GM12874 (cell line): ENCODE data around the gene C1QL1.

Source experiments
- TF ChIP-seq, protein P1 (sequence below): IDR thresholded peaks from 2 replicates; pipeline ENCODE4 v1.5.1; 2011; ENCODE audit warnings: low read depth, mild to moderate bottlenecking, control low read depth, low read length, moderate library complexity; ENCODE audit not compliant: insufficient read depth

The C1QL1 gene

DNA sequence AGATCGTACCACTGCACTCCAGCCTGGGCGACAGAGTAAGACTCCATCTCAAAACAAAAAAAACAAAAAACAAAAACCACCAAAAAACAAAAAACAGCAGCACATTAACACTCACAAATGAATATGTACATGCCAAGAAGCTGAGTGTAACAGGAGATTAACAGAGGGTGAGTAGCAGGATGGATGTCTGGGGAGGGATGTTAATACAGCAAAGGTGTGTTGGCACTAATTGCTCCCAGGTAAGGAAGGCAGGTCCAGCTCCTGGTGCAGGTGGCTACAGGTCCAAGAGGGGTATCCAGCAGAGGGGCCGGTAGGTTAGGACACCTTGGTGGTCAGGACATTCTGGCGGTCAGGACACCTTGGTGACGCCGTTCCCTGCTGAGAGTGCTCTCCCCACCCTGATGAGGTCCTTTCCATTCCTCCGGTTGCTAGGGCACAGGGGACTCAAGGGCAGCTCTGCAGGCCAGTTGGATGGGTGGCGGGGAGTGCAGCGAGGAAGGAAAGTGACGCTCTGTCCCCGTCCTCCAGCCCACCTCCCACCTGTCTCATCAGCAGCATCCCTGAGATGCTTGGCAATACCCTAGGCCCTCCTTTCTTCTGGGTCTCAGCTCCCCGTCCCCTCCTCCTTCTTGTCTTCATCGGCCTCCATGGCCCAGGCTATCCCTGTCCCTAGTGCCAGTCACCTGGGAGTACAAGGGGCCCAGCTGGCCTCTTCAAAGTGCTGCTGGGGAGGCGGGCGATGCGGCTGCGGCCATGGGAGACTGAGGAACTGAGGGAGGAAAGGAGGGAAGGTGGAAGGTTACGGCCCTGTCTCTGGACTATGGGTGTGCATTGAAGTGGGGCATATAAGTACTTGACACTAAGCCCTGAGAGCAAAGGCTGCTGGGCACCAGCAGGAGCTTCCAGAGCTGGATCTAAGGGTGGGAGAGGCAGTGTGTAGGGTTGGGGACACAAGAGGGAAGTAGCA lies 42.1 kb downstream of the C1QL1 start:
- TF ChIP-seq, protein P1, sequence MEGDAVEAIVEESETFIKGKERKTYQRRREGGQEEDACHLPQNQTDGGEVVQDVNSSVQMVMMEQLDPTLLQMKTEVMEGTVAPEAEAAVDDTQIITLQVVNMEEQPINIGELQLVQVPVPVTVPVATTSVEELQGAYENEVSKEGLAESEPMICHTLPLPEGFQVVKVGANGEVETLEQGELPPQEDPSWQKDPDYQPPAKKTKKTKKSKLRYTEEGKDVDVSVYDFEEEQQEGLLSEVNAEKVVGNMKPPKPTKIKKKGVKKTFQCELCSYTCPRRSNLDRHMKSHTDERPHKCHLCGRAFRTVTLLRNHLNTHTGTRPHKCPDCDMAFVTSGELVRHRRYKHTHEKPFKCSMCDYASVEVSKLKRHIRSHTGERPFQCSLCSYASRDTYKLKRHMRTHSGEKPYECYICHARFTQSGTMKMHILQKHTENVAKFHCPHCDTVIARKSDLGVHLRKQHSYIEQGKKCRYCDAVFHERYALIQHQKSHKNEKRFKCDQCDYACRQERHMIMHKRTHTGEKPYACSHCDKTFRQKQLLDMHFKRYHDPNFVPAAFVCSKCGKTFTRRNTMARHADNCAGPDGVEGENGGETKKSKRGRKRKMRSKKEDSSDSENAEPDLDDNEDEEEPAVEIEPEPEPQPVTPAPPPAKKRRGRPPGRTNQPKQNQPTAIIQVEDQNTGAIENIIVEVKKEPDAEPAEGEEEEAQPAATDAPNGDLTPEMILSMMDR = no peak

DNA sequence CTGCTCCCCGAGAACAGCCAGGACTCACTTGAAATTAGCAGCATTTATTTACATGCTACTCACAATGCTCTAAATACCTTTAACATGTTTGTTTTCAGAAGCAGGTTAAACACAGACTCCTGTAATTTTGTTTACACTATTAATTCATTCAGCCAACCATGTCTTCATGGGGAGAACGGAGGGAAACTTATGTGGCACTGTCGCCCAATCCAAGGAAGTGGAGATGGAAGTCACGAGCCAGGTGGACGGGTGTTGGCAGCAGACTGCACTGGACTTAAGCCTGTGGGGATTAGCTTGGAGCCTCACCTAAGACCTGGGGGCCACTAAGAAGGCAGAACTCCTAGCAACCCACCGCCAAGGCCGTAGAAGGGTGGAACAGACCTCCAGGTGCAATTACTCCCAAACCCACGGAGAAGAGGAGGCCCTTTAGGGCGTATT lies 44.0 kb downstream of the C1QL1 start:
- TF ChIP-seq, protein P1 = no peak

DNA sequence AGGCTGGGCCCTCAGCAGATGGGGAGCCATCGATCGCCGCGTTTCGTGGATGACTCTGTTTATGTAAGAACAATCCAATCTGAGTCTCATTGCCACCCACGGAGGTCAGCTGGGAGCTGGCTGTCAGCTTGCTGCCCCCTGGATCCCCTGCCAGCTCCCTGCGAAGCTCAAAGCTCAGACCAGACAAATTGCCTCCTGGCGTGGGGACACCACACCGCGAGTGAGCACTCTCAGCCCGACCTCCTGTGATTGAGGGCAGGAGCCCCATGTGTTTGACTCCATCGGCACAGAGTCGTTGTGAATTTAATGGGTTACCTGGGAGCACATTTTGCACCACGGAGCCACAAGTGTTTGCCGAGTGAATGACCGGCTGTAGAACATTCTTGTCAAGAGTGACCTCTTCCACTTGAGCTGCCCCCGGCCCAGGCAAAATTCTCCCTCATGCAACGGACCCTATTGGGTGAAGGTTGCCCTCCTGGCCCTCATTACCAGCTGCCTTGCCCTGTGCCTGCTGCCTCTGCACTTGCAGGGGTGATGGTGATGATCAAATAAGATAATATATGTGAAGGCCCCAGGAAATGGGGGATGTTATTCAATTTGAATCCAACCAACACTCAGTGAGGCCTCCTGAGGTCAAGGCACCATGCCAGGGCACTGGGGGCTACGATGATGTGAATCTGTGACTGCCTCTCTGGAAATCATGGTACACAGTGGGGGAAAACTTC lies 45.2 kb downstream of the C1QL1 start:
- TF ChIP-seq, protein P1 = no peak

DNA sequence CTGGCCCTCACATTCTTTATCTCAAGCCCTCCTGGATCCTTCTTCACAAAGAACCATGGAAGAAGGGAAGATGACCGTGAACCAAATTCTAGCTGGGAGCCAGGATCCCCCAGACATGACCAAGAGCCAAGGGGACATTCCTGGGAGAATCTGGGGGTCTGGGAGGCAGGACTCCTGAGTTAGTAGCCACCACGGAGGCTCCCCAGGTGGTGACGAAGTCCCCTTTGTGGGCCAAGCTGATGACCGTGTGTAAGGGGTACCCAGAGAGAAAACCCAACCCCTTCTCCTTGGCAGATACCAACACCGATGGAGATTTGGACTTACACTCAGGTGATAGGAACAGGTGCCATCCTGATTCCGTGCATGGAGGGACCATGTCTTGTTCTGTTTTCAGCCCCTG lies 46.0 kb downstream of the C1QL1 start:
- TF ChIP-seq, protein P1 = no peak

DNA sequence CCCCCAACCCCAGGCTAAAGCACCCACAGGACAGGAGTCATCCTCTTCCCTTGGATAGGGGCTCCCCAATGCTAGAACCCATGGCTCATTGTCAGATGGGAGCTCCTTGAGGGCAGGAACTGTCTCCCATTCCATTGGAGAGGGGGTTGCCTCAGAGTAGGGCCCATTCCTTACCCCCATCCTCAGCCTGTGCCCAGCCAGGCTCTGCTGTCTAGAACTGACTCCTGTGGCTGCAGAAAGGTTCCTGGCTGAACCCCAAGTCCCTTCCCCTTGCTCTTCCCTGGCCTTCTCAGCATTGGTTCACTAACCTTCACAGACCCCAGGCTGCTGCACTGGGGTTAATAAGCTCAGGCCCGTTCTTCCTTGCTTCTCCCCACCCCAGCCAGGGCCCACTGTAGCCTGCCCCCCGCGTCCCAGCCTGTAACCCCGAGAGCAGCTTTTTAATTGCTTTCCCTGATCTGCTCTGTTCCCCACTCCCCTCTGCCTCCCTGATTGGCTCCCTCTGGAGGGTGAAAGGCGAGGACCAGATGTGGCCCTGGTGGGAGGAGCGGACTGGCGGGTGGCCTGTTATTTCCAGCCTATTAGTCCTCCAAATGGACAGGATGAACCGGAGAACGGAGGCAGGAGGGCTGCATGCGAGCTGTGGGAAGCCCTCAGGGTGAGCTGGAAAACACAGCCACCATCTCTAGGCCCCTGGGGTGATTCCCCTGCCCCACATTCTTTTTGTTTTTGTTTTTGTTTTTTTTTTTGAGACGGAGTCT lies 46.8 kb downstream of the C1QL1 start:
- TF ChIP-seq, protein P1 = no peak

DNA sequence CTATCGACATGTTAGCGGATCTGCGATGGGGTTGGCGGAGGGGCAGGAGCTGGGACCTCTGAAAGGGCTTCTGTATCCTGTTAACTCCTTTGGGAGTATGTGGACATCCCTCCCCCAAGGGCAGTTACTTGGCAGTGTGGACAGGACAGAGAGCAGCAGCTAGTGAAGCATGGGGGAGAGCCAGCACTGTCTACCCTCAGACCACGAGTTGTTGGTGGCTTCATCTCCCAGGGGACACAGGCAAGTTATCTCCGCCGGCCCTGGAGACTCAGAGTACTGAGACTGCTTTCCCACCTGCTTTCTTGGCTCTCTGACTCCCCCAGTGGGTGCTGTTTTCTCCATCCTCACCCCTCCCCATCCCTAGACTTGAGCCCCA lies 47.5 kb downstream of the C1QL1 start:
- TF ChIP-seq, protein P1 = no peak
